Activated CD4-positive, alpha-beta T cell treated with anti-CD3 and anti-CD28 coated beads, Interleukin-2, amount 10 ng/mL, durations not matched to agents 24 days and 14 days (primary cell): ENCODE data around the gene DNAH9. TPM values are rescaled to one million over a fixed set of nuclear protein-coding genes. Genes with fewer than 3 reads are reported as not detected.

Experiments
- DNase-seq: peaks from one replicate; pipeline ENCODE4 v3.0.0; 2022
- H3K27ac Mint-ChIP-seq: one replicate; pipeline ENCODE4 v1.8.0; 2022; ENCODE audit warnings: mild to moderate bottlenecking, mixed read lengths
- H3K27me3 Mint-ChIP-seq: one replicate; pipeline ENCODE4 v1.8.0; 2022; ENCODE audit warnings: mixed read lengths
- H3K36me3 Mint-ChIP-seq: one replicate; pipeline ENCODE4 v1.8.0; 2022; ENCODE audit warnings: low read depth, mild to moderate bottlenecking, mixed read lengths
- H3K4me1 Mint-ChIP-seq: one replicate; pipeline ENCODE4 v1.8.0; 2021; ENCODE audit warnings: mixed read lengths
- H3K4me3 Mint-ChIP-seq: one replicate; pipeline ENCODE4 v1.8.0; 2022; ENCODE audit warnings: mild to moderate bottlenecking, moderate library complexity, mixed read lengths
- H3K9me3 Mint-ChIP-seq: one replicate; pipeline ENCODE4 v1.8.0; 2021; ENCODE audit warnings: mixed read lengths
- intact Hi-C: fragments of 100-400 bp; cut with micrococcal nuclease; formaldehyde crosslinking; loops from one replicate; pipeline ENCODE4 v1.15.1; 2023
- total RNA-seq: library from RNA; stranded (reverse); gene quantifications from 2 replicates; pipeline ENCODE4 v1.2.3, GENCODE V29; 2022

The DNAH9 gene
- total RNA-seq, 1 donor from 2014 or later, result not detected

DNA sequence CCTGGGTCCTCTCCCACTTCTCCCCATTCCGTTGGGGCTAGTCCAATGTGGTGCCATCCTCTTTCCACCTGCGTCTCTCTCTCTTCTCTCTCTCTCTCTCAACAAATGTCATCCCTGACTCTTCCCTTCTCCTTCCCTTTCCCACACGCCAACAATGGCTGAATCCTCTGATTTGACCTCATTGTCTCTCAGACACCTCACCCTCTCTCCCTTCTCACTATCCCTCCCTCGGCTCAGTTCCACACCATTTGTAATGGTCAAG lies 399.6 kb downstream of the DNAH9 start:
- peaks cover 6% of the 10 kb centered on the region for H3K9me3 Mint-ChIP-seq
- peak overlapping the region; percentile 97 for H3K4me3 Mint-ChIP-seq
- peaks cover 12% of the 10 kb centered on the region for H3K4me1 Mint-ChIP-seq
- no peak for DNase-seq
- peak overlapping the region; percentile 94 for H3K27ac Mint-ChIP-seq
- intact Hi-C loops, result loop anchor here (1.0 kb wide), 1 partner anchor 22 kb away; the partner anchor contains the start of gene MAP2K4
- no peaks in the 10 kb centered on the region for H3K27me3 Mint-ChIP-seq
- H3K36me3 Mint-ChIP-seq, result peaks cover 2% of the 10 kb centered on the region

DNA sequence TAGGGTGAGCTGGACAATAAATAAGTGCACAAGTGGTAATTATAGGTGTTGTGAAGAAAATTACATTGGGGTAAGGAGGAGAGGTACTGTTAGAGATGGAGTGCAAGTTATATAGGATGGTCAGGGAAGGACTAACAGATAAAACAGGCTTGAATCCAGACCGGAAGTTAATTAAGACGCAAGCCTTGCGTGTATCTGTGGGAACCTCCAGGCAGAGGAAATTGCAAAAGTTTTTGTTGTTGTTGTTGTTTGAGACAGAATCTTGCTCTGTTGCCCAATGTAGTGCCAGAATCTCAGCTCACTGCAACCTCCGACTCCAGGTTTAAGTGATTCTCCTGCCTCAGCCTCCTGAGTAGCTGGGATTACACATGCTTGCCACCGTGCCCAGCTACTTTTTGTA lies 401.4 kb downstream of the DNAH9 start:
- peaks cover 2% of the 10 kb centered on the region for H3K36me3 Mint-ChIP-seq
- no peak for DNase-seq
- peaks cover 6% of the 10 kb centered on the region for H3K9me3 Mint-ChIP-seq
- intact Hi-C loops, result no loop called here
- H3K4me3 Mint-ChIP-seq, result no peak overlapping the region
- peaks cover 12% of the 10 kb centered on the region for H3K4me1 Mint-ChIP-seq
- H3K27ac Mint-ChIP-seq, result no peak overlapping the region
- no peaks in the 10 kb centered on the region for H3K27me3 Mint-ChIP-seq

DNA sequence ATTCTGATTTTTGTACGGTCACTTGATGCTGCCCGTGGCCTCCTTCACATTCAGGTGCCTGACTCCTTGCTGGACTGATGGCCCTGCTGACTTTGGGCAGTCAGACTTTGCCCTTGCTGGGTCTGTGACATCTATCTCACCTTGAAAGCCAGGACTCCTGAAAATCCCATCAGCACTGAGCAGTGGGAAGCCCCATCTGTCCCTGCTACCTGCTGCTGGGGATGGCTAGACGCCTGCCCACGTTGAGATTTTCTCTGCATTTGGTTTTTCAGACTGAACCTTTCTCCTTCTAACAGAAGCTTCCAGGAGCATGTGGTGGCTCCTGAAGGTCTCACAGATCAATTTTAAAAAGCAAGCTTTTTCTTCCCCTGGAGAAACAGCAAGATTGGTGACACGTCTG lies 409.2 kb downstream of the DNAH9 start:
- Mint-ChIP-seq H3K27ac (no peak overlapping the region), H3K36me3 (no peaks in the 10 kb centered on the region), H3K4me1 (no peaks in the 10 kb centered on the region), H3K4me3 (no peak overlapping the region), H3K27me3 (peaks cover 6% of the 10 kb centered on the region), H3K9me3 (no peaks in the 10 kb centered on the region)
- intact Hi-C loops, result no loop called here
- DNase-seq, result no peak
